Measurements from ENCODE around the gene EAF1. TPM values are rescaled to one million over a fixed set of nuclear protein-coding genes. Genes with fewer than 3 reads are reported as not detected.

EAF1 gene
- total and polyA plus RNA-seq, 2 experiments from 2014 or later, result 9.4 to 45.4 TPM

- TF ChIP-seq, protein P1, sequence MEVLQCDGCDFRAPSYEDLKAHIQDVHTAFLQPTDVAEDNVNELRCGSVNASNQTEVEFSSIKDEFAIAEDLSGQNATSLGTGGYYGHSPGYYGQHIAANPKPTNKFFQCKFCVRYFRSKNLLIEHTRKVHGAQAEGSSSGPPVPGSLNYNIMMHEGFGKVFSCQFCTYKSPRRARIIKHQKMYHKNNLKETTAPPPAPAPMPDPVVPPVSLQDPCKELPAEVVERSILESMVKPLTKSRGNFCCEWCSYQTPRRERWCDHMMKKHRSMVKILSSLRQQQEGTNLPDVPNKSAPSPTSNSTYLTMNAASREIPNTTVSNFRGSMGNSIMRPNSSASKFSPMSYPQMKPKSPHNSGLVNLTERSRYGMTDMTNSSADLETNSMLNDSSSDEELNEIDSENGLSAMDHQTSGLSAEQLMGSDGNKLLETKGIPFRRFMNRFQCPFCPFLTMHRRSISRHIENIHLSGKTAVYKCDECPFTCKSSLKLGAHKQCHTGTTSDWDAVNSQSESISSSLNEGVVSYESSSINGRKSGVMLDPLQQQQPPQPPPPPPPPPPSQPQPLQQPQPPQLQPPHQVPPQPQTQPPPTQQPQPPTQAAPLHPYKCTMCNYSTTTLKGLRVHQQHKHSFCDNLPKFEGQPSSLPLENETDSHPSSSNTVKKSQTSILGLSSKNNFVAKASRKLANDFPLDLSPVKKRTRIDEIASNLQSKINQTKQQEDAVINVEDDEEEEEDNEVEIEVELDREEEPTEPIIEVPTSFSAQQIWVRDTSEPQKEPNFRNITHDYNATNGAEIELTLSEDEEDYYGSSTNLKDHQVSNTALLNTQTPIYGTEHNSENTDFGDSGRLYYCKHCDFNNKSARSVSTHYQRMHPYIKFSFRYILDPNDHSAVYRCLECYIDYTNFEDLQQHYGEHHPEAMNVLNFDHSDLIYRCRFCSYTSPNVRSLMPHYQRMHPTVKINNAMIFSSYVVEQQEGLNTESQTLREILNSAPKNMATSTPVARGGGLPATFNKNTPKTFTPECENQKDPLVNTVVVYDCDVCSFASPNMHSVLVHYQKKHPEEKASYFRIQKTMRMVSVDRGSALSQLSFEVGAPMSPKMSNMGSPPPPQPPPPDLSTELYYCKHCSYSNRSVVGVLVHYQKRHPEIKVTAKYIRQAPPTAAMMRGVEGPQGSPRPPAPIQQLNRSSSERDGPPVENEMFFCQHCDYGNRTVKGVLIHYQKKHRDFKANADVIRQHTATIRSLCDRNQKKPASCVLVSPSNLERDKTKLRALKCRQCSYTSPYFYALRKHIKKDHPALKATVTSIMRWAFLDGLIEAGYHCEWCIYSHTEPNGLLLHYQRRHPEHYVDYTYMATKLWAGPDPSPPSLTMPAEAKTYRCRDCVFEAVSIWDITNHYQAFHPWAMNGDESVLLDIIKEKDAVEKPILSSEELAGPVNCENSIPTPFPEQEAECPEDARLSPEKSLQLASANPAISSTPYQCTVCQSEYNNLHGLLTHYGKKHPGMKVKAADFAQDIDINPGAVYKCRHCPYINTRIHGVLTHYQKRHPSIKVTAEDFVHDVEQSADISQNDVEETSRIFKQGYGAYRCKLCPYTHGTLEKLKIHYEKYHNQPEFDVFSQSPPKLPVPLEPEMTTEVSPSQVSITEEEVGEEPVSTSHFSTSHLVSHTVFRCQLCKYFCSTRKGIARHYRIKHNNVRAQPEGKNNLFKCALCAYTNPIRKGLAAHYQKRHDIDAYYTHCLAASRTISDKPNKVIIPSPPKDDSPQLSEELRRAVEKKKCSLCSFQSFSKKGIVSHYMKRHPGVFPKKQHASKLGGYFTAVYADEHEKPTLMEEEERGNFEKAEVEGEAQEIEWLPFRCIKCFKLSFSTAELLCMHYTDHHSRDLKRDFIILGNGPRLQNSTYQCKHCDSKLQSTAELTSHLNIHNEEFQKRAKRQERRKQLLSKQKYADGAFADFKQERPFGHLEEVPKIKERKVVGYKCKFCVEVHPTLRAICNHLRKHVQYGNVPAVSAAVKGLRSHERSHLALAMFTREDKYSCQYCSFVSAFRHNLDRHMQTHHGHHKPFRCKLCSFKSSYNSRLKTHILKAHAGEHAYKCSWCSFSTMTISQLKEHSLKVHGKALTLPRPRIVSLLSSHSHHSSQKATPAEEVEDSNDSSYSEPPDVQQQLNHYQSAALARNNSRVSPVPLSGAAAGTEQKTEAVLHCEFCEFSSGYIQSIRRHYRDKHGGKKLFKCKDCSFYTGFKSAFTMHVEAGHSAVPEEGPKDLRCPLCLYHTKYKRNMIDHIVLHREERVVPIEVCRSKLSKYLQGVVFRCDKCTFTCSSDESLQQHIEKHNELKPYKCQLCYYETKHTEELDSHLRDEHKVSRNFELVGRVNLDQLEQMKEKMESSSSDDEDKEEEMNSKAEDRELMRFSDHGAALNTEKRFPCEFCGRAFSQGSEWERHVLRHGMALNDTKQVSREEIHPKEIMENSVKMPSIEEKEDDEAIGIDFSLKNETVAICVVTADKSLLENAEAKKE (CRISPR knock-in tag; IDR thresholded peaks at IDR 0.05), result no peak
- TF ChIP-seq POLR2AphosphoS5 (IDR thresholded peaks at IDR 0.05; ENCODE audit: low read depth) (no peak), EZH2 (IDR thresholded peaks at IDR 0.05; ENCODE audit: low read depth, unreplicated experiment) (no peak), EZH2phosphoT487 (IDR thresholded peaks at IDR 0.05; ENCODE audit: unreplicated experiment) (no peak), JUNB (IDR thresholded peaks at IDR 0.05; ENCODE audit: unreplicated experiment) (no peak)
These were observed 27.4 kb upstream of the EAF1 start (continued) for GRCh38 chr3:15399970-15400369.

GRCh38 chr3:15401936-15402335 is 25.5 kb upstream of the EAF1 start:
- no peak for ATAC-seq

More at GRCh38 chr3:15401936-15402335, 25.5 kb upstream of the EAF1 start:
- H3K4me2 ChIP-seq, result no peak overlapping the region
- no peaks in the 10 kb centered on the region for H3K27me3 ChIP-seq (ENCODE audit: insufficient read depth)
- DNase-seq (ENCODE audit: low spot score), result no peak
- Mint-ChIP-seq H3K9me3 (peaks cover 22% of the 10 kb centered on the region), H3K4me1 (no peaks in the 10 kb centered on the region), H3K36me3 (ENCODE audit: low read depth) (peaks cover 11% of the 10 kb centered on the region), H3K27ac (no peak overlapping the region), H3K4me3 (no peak overlapping the region), H3K27me3 (ENCODE audit: insufficient read depth, low read depth, poor library complexity) (peaks cover 7% of the 10 kb centered on the region)
- no peaks in the 10 kb centered on the region for H3K4me1 ChIP-seq (ENCODE audit: insufficient read depth)
- H3K79me2 ChIP-seq (replicated peaks; ENCODE audit: insufficient read depth), result no peaks in the 10 kb centered on the region
- H3K9me2 ChIP-seq (ENCODE audit: insufficient read depth), result no peaks in the 10 kb centered on the region
- H4K20me1 ChIP-seq (replicated peaks; ENCODE audit: insufficient read depth), result no peaks in the 10 kb centered on the region
- TF ChIP-seq ETS1 (IDR thresholded peaks at IDR 0.05) (no peak), REST (IDR thresholded peaks at IDR 0.05; ENCODE audit: unreplicated experiment) (no peak)
- H3K36me3 ChIP-seq (ENCODE audit: insufficient read depth), result 0 out of 2 replicates have a peak, but pooled peaks cover 6% of the 10 kb centered on the region
- no peak overlapping the region for H2AFZ ChIP-seq
- H3F3A ChIP-seq (replicated peaks; ENCODE audit: low read depth), result no peaks in the 10 kb centered on the region
- H3K27ac ChIP-seq (ENCODE audit: low read depth), result no peak overlapping the region
- no peak overlapping the region for H3K4me3 ChIP-seq
